Mesenchymal stem cell (in vitro differentiated cells and primary cell): Measurements from ENCODE around the gene SETD3.

Experiments
- DNase-seq: peaks from one replicate; pipeline ENCODE4 v3.0.0-alpha.2; 2013
- H2AFZ ChIP-seq: one replicate; pipeline ENCODE4 v1.6.1; 2013; ENCODE audit warnings: low read depth, mild to moderate bottlenecking, control low read depth, inconsistent platforms, low read length, moderate library complexity
- H2AK5ac ChIP-seq: 2 replicates; pipeline ENCODE4 v1.6.1; 2013; ENCODE audit warnings: low read length, moderate library complexity, mild to moderate bottlenecking, inconsistent platforms; ENCODE audit not compliant: severe bottlenecking
- H2BK120ac ChIP-seq: one replicate; pipeline ENCODE4 v1.6.1; 2013; ENCODE audit warnings: low read depth, mild to moderate bottlenecking, inconsistent platforms, low read length, moderate library complexity
- H2BK12ac ChIP-seq, 2 experiments: one replicate each; pipeline ENCODE4 v1.6.1; 2013; ENCODE audit warnings: inconsistent platforms in 2 of 2, low read length in 2 of 2, mild to moderate bottlenecking in 2 of 2, moderate library complexity in 2 of 2, control low read depth in 1 of 2
- H2BK15ac ChIP-seq: one replicate; pipeline ENCODE4 v1.6.1; 2013; ENCODE audit warnings: mild to moderate bottlenecking, low read depth, inconsistent platforms; ENCODE audit not compliant: poor library complexity, severe bottlenecking
- H2BK5ac ChIP-seq: 2 replicates; pipeline ENCODE4 v1.6.1; 2013; ENCODE audit warnings: low read depth, mild to moderate bottlenecking, low read length, control low read depth, inconsistent platforms; ENCODE audit not compliant: poor library complexity, severe bottlenecking
- H3K14ac ChIP-seq, 2 experiments: one replicate each; pipeline ENCODE4 v1.6.1; 2013; ENCODE audit warnings: inconsistent platforms in 2 of 2, low read length in 2 of 2, control low read depth in 1 of 2, mild to moderate bottlenecking in 1 of 2, moderate library complexity in 1 of 2
- H3K18ac ChIP-seq, 2 experiments: one replicate each; pipeline ENCODE4 v1.6.1; 2013; ENCODE audit warnings: inconsistent platforms in 2 of 2, low read length in 2 of 2, control low read depth in 1 of 2, low read depth in 1 of 2, mild to moderate bottlenecking in 1 of 2
- H3K23ac ChIP-seq, 2 experiments: one replicate each; pipeline ENCODE4 v1.6.1; 2013; ENCODE audit warnings: inconsistent platforms in 2 of 2, low read length in 2 of 2, mild to moderate bottlenecking in 2 of 2, moderate library complexity in 2 of 2, control low read depth in 1 of 2
- H3K27ac ChIP-seq: 2 replicates; pipeline ENCODE4 v1.5.1; 2013; ENCODE audit warnings: mild to moderate bottlenecking, moderate library complexity, low read length, control low read depth, inconsistent platforms; ENCODE audit not compliant: poor library complexity, severe bottlenecking
- H3K27me3 ChIP-seq, 2 experiments: 2 replicates each; pipeline versions ENCODE4 v1.6.1 to v1.7.0; 2013; ENCODE audit warnings: low read length in 2 of 2, mild to moderate bottlenecking in 2 of 2, moderate library complexity in 2 of 2, control low read depth in 1 of 2, inconsistent platforms in 1 of 2; ENCODE audit not compliant: control insufficient read depth in 1 of 2, insufficient read depth in 1 of 2
- H3K36me3 ChIP-seq, 2 experiments: 2 replicates each; pipeline versions ENCODE4 v1.6.1 to v1.7.0; 2013; ENCODE audit warnings: low read length in 2 of 2, control low read depth in 1 of 2, inconsistent platforms in 1 of 2, low read depth in 1 of 2, mild to moderate bottlenecking in 1 of 2; ENCODE audit not compliant: insufficient read depth in 2 of 2, control insufficient read depth in 1 of 2
- H3K4ac ChIP-seq, 2 experiments: one replicate each; pipeline ENCODE4 v1.6.1; 2013; ENCODE audit warnings: inconsistent platforms in 2 of 2, low read length in 2 of 2, mild to moderate bottlenecking in 2 of 2, moderate library complexity in 2 of 2, control low read depth in 1 of 2, low read depth in 1 of 2
- H3K4me1 ChIP-seq: 2 replicates; pipeline ENCODE4 v1.6.1; 2013; ENCODE audit warnings: low read depth, low read length, control low read depth; ENCODE audit not compliant: control insufficient read depth, insufficient read depth
- H3K4me2 ChIP-seq: 2 replicates; pipeline ENCODE4 v1.6.1; 2013; ENCODE audit warnings: low read length, mild to moderate bottlenecking, inconsistent platforms; ENCODE audit not compliant: poor library complexity, severe bottlenecking
- H3K4me3 ChIP-seq, 2 experiments: 2 replicates each; pipeline versions ENCODE4 v1.5.1 to v1.7.0; 2013; ENCODE audit warnings: low read length in 2 of 2, mild to moderate bottlenecking in 2 of 2, control low read depth in 1 of 2, low read depth in 1 of 2; ENCODE audit not compliant: insufficient read depth in 1 of 2
- H3K79me1 ChIP-seq: replicated peaks from 2 replicates; pipeline ENCODE4 v1.6.1; 2013; ENCODE audit warnings: mild to moderate bottlenecking, control low read depth, low read length, inconsistent platforms; ENCODE audit not compliant: poor library complexity, severe bottlenecking
- H3K9ac ChIP-seq: 2 replicates; pipeline ENCODE4 v1.7.0; 2013; ENCODE audit warnings: mild to moderate bottlenecking, low read length, moderate library complexity
- H3K9me3 ChIP-seq: 2 replicates; pipeline ENCODE4 v1.7.0; 2013; ENCODE audit warnings: mild to moderate bottlenecking, low read length; ENCODE audit not compliant: control insufficient read depth
- H4K8ac ChIP-seq: one replicate; pipeline ENCODE4 v1.6.1; 2013; ENCODE audit warnings: inconsistent platforms, mild to moderate bottlenecking, low read length, moderate library complexity
- H4K91ac ChIP-seq: one replicate; pipeline ENCODE4 v1.6.1; 2013; ENCODE audit warnings: mild to moderate bottlenecking, low read length, inconsistent platforms
- WGBS: methylation state at CpG from one replicate; pipeline ENCODE4 v1.1.7; 2013; ENCODE audit warnings: mixed read lengths; 5-methylcytosine and 5-hydroxymethylcytosine counted together

Gene SETD3

GRCh38 chr14:99430491-99430890, 50.2 kb downstream of the SETD3 start:
- peak; percentile 15 for DNase-seq
- H2AFZ ChIP-seq = no peak overlapping the region
- H4K91ac ChIP-seq = no peak overlapping the region
- H3K18ac ChIP-seq = no peak overlapping the region
- no peak overlapping the region for H3K4ac ChIP-seq
- H3K27me3 ChIP-seq = no peaks in the 10 kb centered on the region
- H3K4me3 ChIP-seq = no peak overlapping the region
- no peak overlapping the region for H3K4me2 ChIP-seq
- H3K14ac ChIP-seq = no peak overlapping the region
- H2BK5ac ChIP-seq = no peak overlapping the region
- H3K27ac ChIP-seq = no peak overlapping the region
- no peak overlapping the region for H4K8ac ChIP-seq
- WGBS = 87% methylated on average over 7 of the region's 7 CpGs
- H3K79me1 ChIP-seq = peaks cover 39% of the 10 kb centered on the region
- H2AK5ac ChIP-seq = no peak overlapping the region
- no peak overlapping the region for H3K9ac ChIP-seq
- no peak overlapping the region for H3K23ac ChIP-seq
- peaks cover 9% of the 10 kb centered on the region for H3K9me3 ChIP-seq
- H2BK15ac ChIP-seq = no peak overlapping the region
- no peak overlapping the region for H2BK12ac ChIP-seq
- H3K36me3 ChIP-seq = peaks cover 27 to 35% of the 10 kb centered on the region in 2 experiments
- H3K4me1 ChIP-seq = peaks cover 13% of the 10 kb centered on the region
- no peak overlapping the region for H2BK120ac ChIP-seq

GRCh38 chr14:99427632-99428300, 52.9 kb downstream of the SETD3 start:
- Histone ChIP-seq H4K91ac (no peak overlapping the region), H3K27ac (peak overlapping the region; percentile 13), H3K14ac (no peak overlapping the region), H2AFZ (no peak overlapping the region), H2BK15ac (no peak overlapping the region), H3K4me3 (no peak overlapping the region), H3K9ac (no peak overlapping the region), H3K9me3 (peaks cover 9% of the 10 kb centered on the region), H2AK5ac (no peak overlapping the region), H3K23ac (no peak overlapping the region), H2BK12ac (no peak overlapping the region), H2BK5ac (no peak overlapping the region), H3K27me3 (no peaks in the 10 kb centered on the region), H3K4me1 (peaks cover 13% of the 10 kb centered on the region), H3K18ac (peak overlapping the region in 1 of 2 experiments; percentile 54), H3K4me2 (no peak overlapping the region), H3K79me1 (peaks cover 46% of the 10 kb centered on the region), H3K4ac (no peak overlapping the region), H3K36me3 (peaks cover 24 to 36% of the 10 kb centered on the region in 2 experiments), H2BK120ac (no peak overlapping the region), H4K8ac (no peak overlapping the region)
- 39% methylated on average over 11 of the region's 11 CpGs for WGBS
- peak; percentile 97 for DNase-seq

DNA sequence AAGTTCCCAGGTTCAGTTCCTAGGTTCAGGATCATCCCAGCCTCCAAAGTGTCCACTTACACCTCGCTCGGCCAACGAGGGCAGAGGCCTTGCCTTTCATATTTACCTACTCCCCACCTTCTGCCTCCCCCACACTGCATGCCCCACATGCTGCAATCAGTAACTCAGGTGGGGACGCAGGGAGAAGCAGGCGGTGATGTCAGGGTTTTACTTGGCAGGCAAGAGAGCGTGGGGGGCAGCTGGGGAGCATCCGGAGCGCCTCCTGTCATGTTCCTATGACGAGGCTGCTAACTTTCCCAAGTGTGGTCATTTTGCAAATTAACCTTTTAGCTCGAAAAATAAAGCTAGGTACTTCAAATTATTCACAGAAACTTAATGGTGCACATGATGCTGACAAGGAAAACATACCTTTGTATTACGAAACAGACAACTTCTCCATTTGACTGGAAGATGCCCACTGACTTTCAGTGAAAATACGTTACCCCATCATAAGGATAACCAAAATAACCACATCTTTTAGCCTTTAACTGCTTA, 53.8 kb downstream of the SETD3 start:
- no peaks in the 10 kb centered on the region for H3K27me3 ChIP-seq
- 94% methylated on average over 12 of the region's 12 CpGs for WGBS

GRCh38 chr14:99426265-99426664, 54.4 kb downstream of the SETD3 start:
- Histone ChIP-seq H2BK12ac (peak overlapping the region in 1 of 2 experiments; percentile 75), H2BK5ac (no peak overlapping the region), H3K4ac (no peak overlapping the region), H3K4me3 (no peak overlapping the region), H4K8ac (no peak overlapping the region), H3K27me3 (no peaks in the 10 kb centered on the region), H3K36me3 (peaks cover 19 to 39% of the 10 kb centered on the region in 2 experiments), H4K91ac (no peak overlapping the region), H3K23ac (no peak overlapping the region), H3K14ac (no peak overlapping the region), H3K9ac (no peak overlapping the region), H2BK15ac (no peak overlapping the region), H3K9me3 (peaks cover 9% of the 10 kb centered on the region), H3K4me2 (no peak overlapping the region), H3K4me1 (peaks cover 11% of the 10 kb centered on the region), H2BK120ac (no peak overlapping the region), H3K79me1 (peaks cover 49% of the 10 kb centered on the region), H3K18ac (peak overlapping the region in 1 of 2 experiments; percentile 18), H3K27ac (no peak overlapping the region), H2AK5ac (no peak overlapping the region), H2AFZ (no peak overlapping the region)
- 97% methylated on average over 2 of the region's 3 CpGs for WGBS
- no peak for DNase-seq

More for the DNA sequence above, 53.8 kb downstream of the SETD3 start:
- no peak overlapping the region for H2BK120ac ChIP-seq
- H3K4me2 ChIP-seq = no peak overlapping the region
- no peak overlapping the region for H3K4ac ChIP-seq
- no peak overlapping the region for H4K8ac ChIP-seq
- H3K4me1 ChIP-seq = peaks cover 11% of the 10 kb centered on the region
- no peak for DNase-seq
- peak overlapping the region; percentile 52 for H4K91ac ChIP-seq
- peaks cover 51% of the 10 kb centered on the region for H3K79me1 ChIP-seq
- H3K27ac ChIP-seq = no peak overlapping the region
- no peak overlapping the region for H3K4me3 ChIP-seq
- H3K18ac ChIP-seq = no peak overlapping the region
- no peak overlapping the region for H2AFZ ChIP-seq
- peaks cover 19 to 39% of the 10 kb centered on the region in 2 experiments for H3K36me3 ChIP-seq
- no peak overlapping the region for H2AK5ac ChIP-seq
- H3K9me3 ChIP-seq = peaks cover 9% of the 10 kb centered on the region
- H2BK5ac ChIP-seq = no peak overlapping the region
- H2BK15ac ChIP-seq = peak overlapping the region; percentile 26
- no peak overlapping the region for H2BK12ac ChIP-seq
- H3K23ac ChIP-seq = no peak overlapping the region
- H3K14ac ChIP-seq = no peak overlapping the region
- no peak overlapping the region for H3K9ac ChIP-seq
